Heart right ventricle (tissue), 16 donors: ENCODE measurements around the gene ANKS1B. TPM values are rescaled to one million over a fixed set of nuclear protein-coding genes. Genes with fewer than 3 reads are reported as not detected.

Experiments used
- ATAC-seq, 8 donors: fragments of 200-7000 bp; cut with Tn5 transposase; one replicate each; pipeline ENCODE4 v1.9.1; 2020; ENCODE audit warnings: mild to moderate bottlenecking in 8 of 8, moderate library complexity in 8 of 8, moderate number of reproducible peaks in 1 of 8
- DNase-seq, 2 donors: peaks; one replicate each; pipeline ENCODE4 v3.0.0-alpha.2; 2020
- H3K27ac ChIP-seq, 10 donors: fragments of 200-600 bp; sonication (generic) in 2 of 10; one replicate each; pipeline versions ENCODE4 v1.5.0 to v1.8.0; 2020 to 2022; ENCODE audit warnings: mild to moderate bottlenecking in 3 of 10
- H3K27me3 ChIP-seq, 7 donors: fragments of 200-600 bp; one replicate each; pipeline ENCODE4 v1.8.0; 2021 to 2022; ENCODE audit warnings: mild to moderate bottlenecking in 2 of 7
- H3K36me3 ChIP-seq, 9 donors: fragments of 200-600 bp; sonication (generic) in 1 of 9; one replicate each; pipeline versions ENCODE4 v1.5.0 to v1.8.0; 2020 to 2022; ENCODE audit warnings: mild to moderate bottlenecking in 2 of 9
- H3K4me1 ChIP-seq, 9 donors: fragments of 200-600 bp; sonication (generic) in 1 of 9; one replicate each; pipeline versions ENCODE4 v1.5.0 to v1.8.0; 2020 to 2022; ENCODE audit warnings: mild to moderate bottlenecking in 4 of 9
- H3K4me3 ChIP-seq, 10 donors: fragments of 200-600 bp; sonication (generic) in 2 of 10; one replicate each; pipeline versions ENCODE4 v1.5.0 to v1.8.0; 2020 to 2022; ENCODE audit warnings: mild to moderate bottlenecking in 7 of 10, moderate library complexity in 2 of 10
- H3K9me3 ChIP-seq, 11 donors: fragments of 200-600 bp in 10 of 11; sonication (generic) in 2 of 11; one replicate each; pipeline versions ENCODE4 v1.5.0 to v1.8.0; 2013 to 2022; ENCODE audit warnings: mild to moderate bottlenecking in 2 of 11, control low read depth in 1 of 11, moderate library complexity in 1 of 11
- CTCF ChIP-seq, 9 donors: fragments of 200-600 bp; sonication (generic) in 2 of 9; IDR thresholded peaks; one replicate each; pipeline versions ENCODE4 v1.5.0 to v1.8.0; 2021 to 2022; ENCODE audit warnings: antibody characterized with exemption in 9 of 9, mild to moderate bottlenecking in 5 of 9, moderate library complexity in 1 of 9
- WGBS, 2 donors: extraction: QIAGEN DNeasy Blood & Tissue Kit; methylation state at CpG; one replicate each; pipeline ENCODE4 v1.1.7; 2013; ENCODE audit warnings: inconsistent platforms in 1 of 2; 5-methylcytosine and 5-hydroxymethylcytosine counted together
- intact Hi-C, 10 donors: fragments of 100-400 bp; cut with DNase I; formaldehyde crosslinking; loops; one replicate each; pipeline versions ENCODE4 v1.11.1 to v1.14.2; 2022
- polyA plus RNA-seq, 2 donors: library from polyadenylated mRNA; stranded (reverse); fragments of 200-250 nt; gene quantifications; one replicate each; pipeline ENCODE4 v1.2.3, GENCODE V29; 2013
- total RNA-seq, 10 donors: library from RNA; stranded (reverse); fragmentation: NEBNext Ultra II Directional in 3 of 10; extraction: Animal tissue kit (Norgen Biotek cat#: 25700) in 3 of 10; gene quantifications; one replicate each; pipeline versions ENCODE4 v1.2.1 to v1.2.4, GENCODE V29; 2021 to 2023
- donor health status: Arrhythmogenic right ventricular cardiomyopathy.
- donor health status: ischemic (EF 13 %, LVEDD 7.1; RV severe dilation, severe dysfunction).
- donor health status: healthy with polysubstance abuse.
- donor health status: DM: no; HTN: yes; CAD: no.
- donor health status: DM: no; HTN: no; CAD: no.
- donor health status: ischemic (EF 25% LVEDD 6.9; RV normal size, moderate dysfunction).
- donor health status: ischemic (EF 25% LVEDD 5.7; RV mildly dilated, moderate dysfunction).
- donor health status: healthy.
- donor health status: DM: yes; HTN: yes; CAD: no.
- donor health status: Ischemic cardiomyopathy.
- donor health status: ischemic (EF 35%, LVEDD 5.7; RV mildly dilated, moderate dysfunction).
- donor health status: nonischemic (EF 11% LVEDD 7.7; RV severe dilation, severe dysfunction).
- donor health status: DM: yes; HTN: yes; CAD: no.
- donor health status: PGD.
- donor health status: ischemic (EF 29% LVEDD 5.4; RV normal size, mild dysfunction).
- donor health status: nonischemic (EF 23%, LVEDD 6.1; RV moderate dilation, normal function).

The ANKS1B gene
- total and polyA plus RNA-seq, 12 donors = 0.58 to 4.8 (median 1.8) TPM

GRCh38 chr12:98916106-98916505 is 1068.6 kb downstream of the ANKS1B start:
- Histone ChIP-seq H3K9me3 (no peaks in the 10 kb centered on the region), H3K36me3 (no peaks in the 10 kb centered on the region), H3K27me3 (no peaks in the 10 kb centered on the region), H3K4me1 (no peaks in the 10 kb centered on the region), H3K27ac (no peak overlapping the region), H3K4me3 (no peak overlapping the region)
- TF ChIP-seq CTCF (IDR thresholded peaks at IDR 0.05) = no peak
- DNase-seq (no peak), ATAC-seq (no peak)
- intact Hi-C loops = no loop called here
- 70 to 75% methylated on average over 5 of the region's 5 CpGs for WGBS, 2 donors

- no peak overlapping the region for H3K4me3 ChIP-seq
- no peaks in the 10 kb centered on the region for H3K9me3 ChIP-seq
- no peaks in the 10 kb centered on the region for H3K4me1 ChIP-seq
- TF ChIP-seq CTCF (IDR thresholded peaks at IDR 0.05) = no peak
- DNase-seq = no peak
- H3K27ac ChIP-seq = no peak overlapping the region
- no peaks in the 10 kb centered on the region for H3K36me3 ChIP-seq
- no peak for ATAC-seq
- intact Hi-C loops = no loop called here
- peaks cover 0 to 4% (median 0%) of the 10 kb centered on the region in 7 donors for H3K27me3 ChIP-seq
- 53% methylated on average over 4 of the region's 4 CpGs for WGBS, 2 donors
Observed at GRCh38 chr12:98912401-98912974, 1072.2 kb downstream of the ANKS1B start.

GRCh38 chr12:98911396-98911795 is 1073.3 kb downstream of the ANKS1B start:
- ATAC-seq (no peak), DNase-seq (no peak)
- no peak for TF ChIP-seq CTCF (IDR thresholded peaks at IDR 0.05)
- H3K27me3 ChIP-seq = peaks cover 0 to 4% (median 0%) of the 10 kb centered on the region in 7 donors
- H3K4me3 ChIP-seq = no peak overlapping the region
- intact Hi-C loops = no loop called here
- H3K9me3 ChIP-seq = no peaks in the 10 kb centered on the region
- H3K4me1 ChIP-seq = no peaks in the 10 kb centered on the region
- WGBS, 2 donors = 47 to 52% methylated on average over 2 of the region's 2 CpGs
- H3K27ac ChIP-seq = no peak overlapping the region
- H3K36me3 ChIP-seq = no peaks in the 10 kb centered on the region

- H3K36me3 ChIP-seq = no peaks in the 10 kb centered on the region
- no peak overlapping the region for H3K4me3 ChIP-seq
- WGBS, 2 donors = 28 to 30% methylated on average over 2 of the region's 2 CpGs
- no peak overlapping the region for H3K27ac ChIP-seq
- TF ChIP-seq CTCF (IDR thresholded peaks at IDR 0.05) = no peak
- H3K9me3 ChIP-seq = no peaks in the 10 kb centered on the region
- no peaks in the 10 kb centered on the region for H3K4me1 ChIP-seq
- intact Hi-C loops = no loop called here
- ATAC-seq (no peak), DNase-seq (no peak)
- peaks cover 0 to 10% (median 0%) of the 10 kb centered on the region in 7 donors for H3K27me3 ChIP-seq
Observed at GRCh38 chr12:98909746-98910145, 1075.0 kb downstream of the ANKS1B start.
